Transverse colon (tissue), 3 donors: ENCODE data around the gene IFT122.

Experiments
- POLR2A ChIP-seq: fragments of 450-650 bp; IDR thresholded peaks from one replicate; pipeline ENCODE4 v1.6.1; 2016; ENCODE audit warnings: antibody characterized with exemption, mild to moderate bottlenecking, moderate library complexity
- TF ChIP-seq, protein P1 (sequence below), 5 experiments: fragments of 200-600 bp in 3 of 5; fragments of 450-650 bp in 2 of 5; sonication (generic) in 3 of 5; IDR thresholded peaks; 1 replicate in 2 of 5; 2 replicates in 3 of 5; pipeline ENCODE4 v1.5.1; 2016 to 2017; ENCODE audit warnings: antibody characterized with exemption in 5 of 5, inconsistent platforms in 3 of 5, mild to moderate bottlenecking in 2 of 5, moderate library complexity in 1 of 5

DNA sequence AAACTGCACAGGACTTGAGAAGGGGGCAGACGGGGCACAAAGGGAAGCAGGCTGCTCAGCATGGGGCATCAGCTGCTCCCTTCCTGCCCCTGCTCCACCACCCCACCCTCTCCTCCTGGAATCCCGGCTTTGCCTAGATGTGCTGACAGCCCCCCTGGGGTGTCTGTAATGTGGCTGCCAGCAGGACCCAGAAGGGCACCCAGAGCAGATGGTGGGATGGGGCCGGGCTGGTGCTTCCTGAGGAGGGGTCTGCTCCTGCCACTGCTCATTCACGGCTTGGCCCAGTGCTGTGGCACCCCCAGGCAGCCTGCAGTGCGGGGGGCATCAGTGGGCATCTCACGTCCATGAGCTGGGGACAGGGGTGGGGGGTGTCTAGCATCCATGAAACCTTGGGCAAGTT is 113.1 kb downstream of the IFT122 start:
- TF ChIP-seq, protein P1, sequence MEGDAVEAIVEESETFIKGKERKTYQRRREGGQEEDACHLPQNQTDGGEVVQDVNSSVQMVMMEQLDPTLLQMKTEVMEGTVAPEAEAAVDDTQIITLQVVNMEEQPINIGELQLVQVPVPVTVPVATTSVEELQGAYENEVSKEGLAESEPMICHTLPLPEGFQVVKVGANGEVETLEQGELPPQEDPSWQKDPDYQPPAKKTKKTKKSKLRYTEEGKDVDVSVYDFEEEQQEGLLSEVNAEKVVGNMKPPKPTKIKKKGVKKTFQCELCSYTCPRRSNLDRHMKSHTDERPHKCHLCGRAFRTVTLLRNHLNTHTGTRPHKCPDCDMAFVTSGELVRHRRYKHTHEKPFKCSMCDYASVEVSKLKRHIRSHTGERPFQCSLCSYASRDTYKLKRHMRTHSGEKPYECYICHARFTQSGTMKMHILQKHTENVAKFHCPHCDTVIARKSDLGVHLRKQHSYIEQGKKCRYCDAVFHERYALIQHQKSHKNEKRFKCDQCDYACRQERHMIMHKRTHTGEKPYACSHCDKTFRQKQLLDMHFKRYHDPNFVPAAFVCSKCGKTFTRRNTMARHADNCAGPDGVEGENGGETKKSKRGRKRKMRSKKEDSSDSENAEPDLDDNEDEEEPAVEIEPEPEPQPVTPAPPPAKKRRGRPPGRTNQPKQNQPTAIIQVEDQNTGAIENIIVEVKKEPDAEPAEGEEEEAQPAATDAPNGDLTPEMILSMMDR (IDR thresholded peaks at IDR 0.05), result no peak
- TF ChIP-seq POLR2A, result no peak
